ENCODE measurements around the gene RELT. TPM values are rescaled to one million over a fixed set of nuclear protein-coding genes. Genes with fewer than 3 reads are reported as not detected.
A peak's percentile ranks its signal among the peaks of the same experiment; 100 is the strongest.

RELT gene
- total and polyA plus RNA-seq, 10 donors, result 13.5 to 79.8 (median 39.5) TPM

- no peak for TF ChIP-seq POLR2A (IDR thresholded peaks at IDR 0.05)
- TF ChIP-seq POLR2AphosphoS5 (IDR thresholded peaks at IDR 0.05), result peak in 2 of 3 donors; percentile 13 to 62
- TF ChIP-seq CTCF (IDR thresholded peaks at IDR 0.05 in 8 of 11, conservative IDR thresholded peaks at IDR 0.05 in 3 of 11), result no peak
- DNase-seq, result peak; percentile 63
- Histone ChIP-seq H3K27ac (no peak overlapping the region), H3K4me1 (peaks cover 0 to 14% (median 10%) of the 10 kb centered on the region in 6 donors), H3K9me3 (no peaks in the 10 kb centered on the region), H3K27me3 (replicated peaks in 1 of 7) (no peaks in the 10 kb centered on the region), H3K4me3 (no peak overlapping the region), H3K36me3 (peaks cover 0 to 91% (median 50%) of the 10 kb centered on the region in 6 donors)
- intact Hi-C loops (cut with DNase I; ENCODE audit: low total_unique reads), result no loop called here
- 84 to 95% (median 91%) methylated on average over 8 of the region's 8 CpGs for WGBS, 5 donors
Measured at GRCh38 chr11:73397468-73398131, 21.4 kb downstream of the RELT start.

- Histone ChIP-seq H3K27ac (no peak overlapping the region), H3K9me3 (no peaks in the 10 kb centered on the region), H3K27me3 (replicated peaks in 1 of 7) (no peaks in the 10 kb centered on the region), H3K36me3 (peaks cover 0 to 88% (median 48%) of the 10 kb centered on the region in 6 donors), H3K4me1 (peaks cover 0 to 10% (median 5%) of the 10 kb centered on the region in 6 donors), H3K4me3 (no peak overlapping the region)
- DNase-seq, result no peak
- peak in 1 of 3 donors; percentile 18 for TF ChIP-seq POLR2AphosphoS5 (IDR thresholded peaks at IDR 0.05)
- TF ChIP-seq CTCF (IDR thresholded peaks at IDR 0.05 in 8 of 11, conservative IDR thresholded peaks at IDR 0.05 in 3 of 11), result no peak
- intact Hi-C loops (cut with DNase I; ENCODE audit: low total_unique reads), result no loop called here
- WGBS, 5 donors, result 87 to 95% (median 90%) methylated on average over 5 of the region's 5 CpGs
Measured at GRCh38 chr11:73398132-73398526, 21.9 kb downstream of the RELT start.

- WGBS, 5 donors, result 85 to 96% (median 94%) methylated on average over 2 of the region's 2 CpGs
- peaks cover 0 to 10% (median 1%) of the 10 kb centered on the region in 6 donors for H3K4me1 ChIP-seq
Measured at GRCh38 chr11:73398721-73399120, 22.5 kb downstream of the RELT start.

GRCh38 chr11:73399159-73399590 is 23.0 kb downstream of the RELT start:
- H3K4me3 ChIP-seq, result no peak overlapping the region
- 56 to 82% (median 75%) methylated on average over 6 of the region's 6 CpGs for WGBS, 5 donors
- H3K27me3 ChIP-seq (replicated peaks in 1 of 7), result no peaks in the 10 kb centered on the region
- peaks cover 0 to 13% (median 3%) of the 10 kb centered on the region in 6 donors for H3K4me1 ChIP-seq
- H3K36me3 ChIP-seq, result peaks cover 0 to 78% (median 42%) of the 10 kb centered on the region in 6 donors
- intact Hi-C loops (cut with DNase I; ENCODE audit: low total_unique reads), result no loop called here
- DNase-seq, result no peak
- H3K9me3 ChIP-seq, result no peaks in the 10 kb centered on the region
- TF ChIP-seq CTCF (IDR thresholded peaks at IDR 0.05 in 8 of 11, conservative IDR thresholded peaks at IDR 0.05 in 3 of 11) (no peak), POLR2A (IDR thresholded peaks at IDR 0.05) (no peak), POLR2AphosphoS5 (IDR thresholded peaks at IDR 0.05) (no peak)
- peak overlapping the region in 1 of 8 donors; percentile 33 for H3K27ac ChIP-seq

More at GRCh38 chr11:73398721-73399120, 22.5 kb downstream of the RELT start:
- Histone ChIP-seq H3K27ac (peak overlapping the region in 1 of 8 donors; percentile 33), H3K4me3 (no peak overlapping the region), H3K27me3 (replicated peaks in 1 of 7) (no peaks in the 10 kb centered on the region), H3K36me3 (peaks cover 0 to 82% (median 47%) of the 10 kb centered on the region in 6 donors), H3K9me3 (no peaks in the 10 kb centered on the region)
- no peak for DNase-seq
- intact Hi-C loops (cut with DNase I; ENCODE audit: low total_unique reads), result no loop called here
- TF ChIP-seq POLR2A (IDR thresholded peaks at IDR 0.05) (no peak), POLR2AphosphoS5 (IDR thresholded peaks at IDR 0.05) (peak in 2 of 3 donors; percentile 39 to 47)

Measured in spleen (tissue), 11 donors.